Loucy (cell line): ENCODE results near the gene NHLRC4.

ENCODE experiments used
- H2AFZ ChIP-seq: fragments of 200-600 bp; sonication (generic); 2 replicates; pipeline ENCODE4 v1.6.0; 2016; ENCODE audit warnings: antibody characterized with exemption, mild to moderate bottlenecking, low read length, moderate library complexity
- H3F3A ChIP-seq: fragments of 200-600 bp; 2 replicates; pipeline ENCODE4 v1.6.0; 2016; ENCODE audit warnings: antibody characterized with exemption, low read depth, mild to moderate bottlenecking
- H3K27me3 ChIP-seq: fragments of 200-600 bp; sonication (generic); 2 replicates; pipeline ENCODE4 v1.6.1; 2014; ENCODE audit warnings: low read length, mild to moderate bottlenecking; ENCODE audit not compliant: insufficient read depth, poor library complexity, severe bottlenecking
- H3K36me3 ChIP-seq: fragments of 200-600 bp; sonication (generic); 2 replicates; pipeline ENCODE4 v1.6.1; 2016; ENCODE audit warnings: low read length; ENCODE audit not compliant: insufficient read depth
- H3K4me1 ChIP-seq: fragments of 200-600 bp; sonication (generic); 2 replicates; pipeline ENCODE4 v1.5.1; 2014; ENCODE audit warnings: low read length, mild to moderate bottlenecking; ENCODE audit not compliant: insufficient read depth, poor library complexity, severe bottlenecking
- H3K4me2 ChIP-seq: fragments of 200-600 bp; sonication (generic); 2 replicates; pipeline ENCODE4 v1.6.0; 2014; ENCODE audit warnings: antibody characterized with exemption, low read length, low read depth, mild to moderate bottlenecking; ENCODE audit not compliant: poor library complexity, severe bottlenecking
- H3K4me3 ChIP-seq: fragments of 200-600 bp; sonication (generic); 2 replicates; pipeline ENCODE4 v1.5.1; 2014; ENCODE audit warnings: low read length, mild to moderate bottlenecking, mixed read lengths; ENCODE audit not compliant: poor library complexity, severe bottlenecking
- H3K79me2 ChIP-seq: fragments of 200-600 bp; sonication (generic); 2 replicates; pipeline ENCODE4 v1.6.1; 2014; ENCODE audit warnings: low read length; ENCODE audit not compliant: insufficient read depth
- H3K9ac ChIP-seq: fragments of 200-600 bp; sonication (generic); 2 replicates; pipeline ENCODE4 v1.6.0; 2014; ENCODE audit warnings: mild to moderate bottlenecking, low read depth, low read length, moderate library complexity; ENCODE audit not compliant: poor library complexity, severe bottlenecking
- H3K9me2 ChIP-seq: fragments of 200-600 bp; sonication (generic); replicated peaks from 2 replicates; pipeline ENCODE4 v1.6.1; 2016; ENCODE audit warnings: low read depth, low read length, mixed read lengths
- H3K9me3 ChIP-seq: fragments of 200-600 bp; sonication (generic); 2 replicates; pipeline ENCODE4 v1.6.1; 2014; ENCODE audit warnings: mild to moderate bottlenecking, antibody characterized with exemption, low read length, low read depth; ENCODE audit not compliant: insufficient read depth
- H4K20me1 ChIP-seq: fragments of 200-600 bp; sonication (generic); 2 replicates; pipeline ENCODE4 v1.6.0; 2014; ENCODE audit warnings: antibody characterized with exemption, low read length, mild to moderate bottlenecking; ENCODE audit not compliant: insufficient read depth, poor library complexity, severe bottlenecking
- EZH2phosphoT487 ChIP-seq: fragments of 200-600 bp; IDR thresholded peaks from 2 replicates; pipeline ENCODE4 v1.6.1; 2018; ENCODE audit warnings: antibody characterized with exemption, mild to moderate bottlenecking, moderate library complexity, borderline replicate concordance
- TF ChIP-seq, protein P1 (sequence below): fragments of 200-600 bp; sonication (generic); conservative IDR thresholded peaks from 2 replicates; pipeline ENCODE4 v1.5.1; 2014; ENCODE audit warnings: mild to moderate bottlenecking, antibody characterized with exemption, low read length

Gene NHLRC4

DNA sequence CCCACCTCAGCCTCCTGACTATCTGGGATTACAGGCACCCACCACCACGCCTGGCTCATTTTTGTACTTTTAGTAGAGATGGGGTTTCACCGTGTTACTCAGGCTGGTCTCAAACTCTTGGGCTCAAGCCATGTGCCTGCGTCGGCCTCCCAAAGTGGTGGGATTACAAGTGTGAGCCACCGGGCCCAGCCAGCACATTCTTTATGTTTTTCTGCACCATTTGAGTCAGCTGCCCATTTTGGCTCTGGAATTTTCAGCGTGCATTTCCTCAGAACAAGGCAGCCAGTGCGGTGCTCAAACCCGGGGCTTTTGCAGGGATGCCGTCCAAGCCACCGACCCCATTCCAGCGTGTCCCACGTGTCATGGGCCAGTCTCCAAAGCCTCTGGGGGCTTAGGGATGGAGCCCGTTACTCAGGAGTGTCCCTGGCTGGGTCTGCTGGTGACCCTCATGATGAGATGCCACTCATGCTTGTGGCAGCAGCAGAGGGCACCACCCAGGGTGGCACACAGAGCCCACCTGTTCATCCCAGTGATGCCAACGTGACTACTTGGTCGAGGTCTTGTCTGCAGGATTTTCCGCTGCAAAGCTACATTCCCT is 19.3 kb downstream of the NHLRC4 start:
- no peak for TF ChIP-seq EZH2phosphoT487
- TF ChIP-seq, protein P1, sequence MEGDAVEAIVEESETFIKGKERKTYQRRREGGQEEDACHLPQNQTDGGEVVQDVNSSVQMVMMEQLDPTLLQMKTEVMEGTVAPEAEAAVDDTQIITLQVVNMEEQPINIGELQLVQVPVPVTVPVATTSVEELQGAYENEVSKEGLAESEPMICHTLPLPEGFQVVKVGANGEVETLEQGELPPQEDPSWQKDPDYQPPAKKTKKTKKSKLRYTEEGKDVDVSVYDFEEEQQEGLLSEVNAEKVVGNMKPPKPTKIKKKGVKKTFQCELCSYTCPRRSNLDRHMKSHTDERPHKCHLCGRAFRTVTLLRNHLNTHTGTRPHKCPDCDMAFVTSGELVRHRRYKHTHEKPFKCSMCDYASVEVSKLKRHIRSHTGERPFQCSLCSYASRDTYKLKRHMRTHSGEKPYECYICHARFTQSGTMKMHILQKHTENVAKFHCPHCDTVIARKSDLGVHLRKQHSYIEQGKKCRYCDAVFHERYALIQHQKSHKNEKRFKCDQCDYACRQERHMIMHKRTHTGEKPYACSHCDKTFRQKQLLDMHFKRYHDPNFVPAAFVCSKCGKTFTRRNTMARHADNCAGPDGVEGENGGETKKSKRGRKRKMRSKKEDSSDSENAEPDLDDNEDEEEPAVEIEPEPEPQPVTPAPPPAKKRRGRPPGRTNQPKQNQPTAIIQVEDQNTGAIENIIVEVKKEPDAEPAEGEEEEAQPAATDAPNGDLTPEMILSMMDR = no peak
- no peaks in the 10 kb centered on the region for H3K9me3 ChIP-seq
- peaks cover 6% of the 10 kb centered on the region for H3K4me1 ChIP-seq
- H3F3A ChIP-seq = no peaks in the 10 kb centered on the region
- no peak overlapping the region for H3K4me3 ChIP-seq
- H3K36me3 ChIP-seq = no peaks in the 10 kb centered on the region
- peaks cover 22% of the 10 kb centered on the region; the same call in 1 of the 2 replicates for H3K79me2 ChIP-seq
- H2AFZ ChIP-seq = no peak overlapping the region
- no peak overlapping the region for H3K4me2 ChIP-seq
- no peaks in the 10 kb centered on the region for H3K9me2 ChIP-seq
- no peaks in the 10 kb centered on the region for H3K27me3 ChIP-seq
- peaks cover 6% of the 10 kb centered on the region for H4K20me1 ChIP-seq
- no peak overlapping the region for H3K9ac ChIP-seq

- H3K4me2 ChIP-seq = peak overlapping the region; percentile 75
- no peaks in the 10 kb centered on the region for H3K36me3 ChIP-seq
- TF ChIP-seq EZH2phosphoT487 = no peak
- TF ChIP-seq, protein P1 = no peak
- peak overlapping the region; percentile 85 for H3K9ac ChIP-seq
- H3K27me3 ChIP-seq = no peaks in the 10 kb centered on the region
- peaks cover 7% of the 10 kb centered on the region for H3K4me1 ChIP-seq
- H3F3A ChIP-seq = no peaks in the 10 kb centered on the region
- no peak overlapping the region for H2AFZ ChIP-seq
- H3K9me2 ChIP-seq = no peaks in the 10 kb centered on the region
- peaks cover 27% of the 10 kb centered on the region; the same call in 1 of the 2 replicates for H3K79me2 ChIP-seq
- peaks cover 6% of the 10 kb centered on the region for H4K20me1 ChIP-seq
- peak overlapping the region; percentile 83 for H3K4me3 ChIP-seq
- no peaks in the 10 kb centered on the region for H3K9me3 ChIP-seq
These were observed 20.1 kb downstream of the NHLRC4 start for GRCh38 chr16:586645-587590.

DNA sequence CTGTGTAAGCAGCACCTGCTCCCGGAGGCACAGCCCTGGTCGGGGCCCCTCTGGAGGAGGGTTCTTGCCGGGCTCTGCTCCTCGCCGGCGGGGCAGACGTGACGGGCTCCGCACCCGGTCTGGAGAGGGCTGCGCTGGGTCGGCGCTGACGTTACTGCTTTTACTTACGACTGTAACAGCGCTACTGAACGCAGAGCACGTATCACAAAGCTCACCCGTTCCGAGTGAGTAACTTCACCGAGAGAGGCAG is 21.8 kb downstream of the NHLRC4 start:
- TF ChIP-seq, protein P1 = no peak
- no peak for TF ChIP-seq EZH2phosphoT487
- Histone ChIP-seq H3K4me3 (peak overlapping the region; percentile 83), H3K9me2 (no peaks in the 10 kb centered on the region), H2AFZ (no peak overlapping the region), H3K27me3 (no peaks in the 10 kb centered on the region), H3K36me3 (no peaks in the 10 kb centered on the region), H3K79me2 (peaks cover 41% of the 10 kb centered on the region; the same call in 1 of the 2 replicates), H3K9me3 (no peaks in the 10 kb centered on the region), H3K4me1 (peaks cover 24% of the 10 kb centered on the region), H3K4me2 (peak overlapping the region; percentile 75), H4K20me1 (peaks cover 6% of the 10 kb centered on the region), H3F3A (no peaks in the 10 kb centered on the region), H3K9ac (peak overlapping the region; percentile 85)
